K562 (cell line): ENCODE data around the gene DYRK1A. TPM values are rescaled to one million over a fixed set of nuclear protein-coding genes. Genes with fewer than 3 reads are reported as not detected.

Experiments
- ATAC-seq: fragments of 200-7000 bp; cut with Tn5 transposase; 3 replicates; pipeline ENCODE4 v1.9.1; 2020; ENCODE audit warnings: moderate library complexity
- BruUV-seq: library from RNA; stranded (reverse); fragments of 400-500 nt; replicated peaks from 2 replicates; lab custom pipeline; 2021; lab: Mats Ljungman, UMichigan
- CTCF ChIA-PET: fragments of 300-600 bp; formaldehyde crosslinking; extraction: SDS; loops from one replicate; lab custom pipeline; 2021; ENCODE audit warnings: low intra/inter-chr PET ratio; lab: Yijun Ruan, JAX
- POLR2A ChIA-PET: fragments of 300-600, 350-650 bp; sonication (Branson Sonifier 250); formaldehyde crosslinking; extraction: SDS; loops from one replicate; lab custom pipeline; 2021; ENCODE audit warnings: antibody characterized with exemption, inconsistent platforms; lab: Yijun Ruan, JAX
- DNase-seq, 4 experiments: peaks; one replicate each; pipeline versions ENCODE4 v3.0.0 to v3.0.0-alpha.2; 2011 to 2018; ENCODE audit warnings: low spot score in 3 of 4, mixed read lengths in 3 of 4; ENCODE audit errors: extremely low read depth in 1 of 4
- FAIRE-seq: peaks from 2 replicates; lab custom pipeline; 2011; peaks lifted over from hg19 to GRCh38; lab: Jason Lieb, UNC
- H2AFZ ChIP-seq: 2 replicates; pipeline ENCODE4 v1.6.0; 2011; ENCODE audit warnings: low read depth, low read length, control low read depth, inconsistent platforms
- H3K27ac ChIP-seq: fragments of 200-600 bp; 3 replicates; pipeline ENCODE4 v1.8.0; 2011; ENCODE audit warnings: low read depth, mild to moderate bottlenecking, control low read depth, inconsistent platforms, low read length, moderate library complexity, mixed read lengths; ENCODE audit errors: extremely low read depth
- H3K27me3 ChIP-seq, 2 experiments: fragments of 300-600 bp in 1 of 2; 2 replicates in 1 of 2; 3 replicates in 1 of 2; pipeline versions ENCODE4 v1.6.0 to v1.8.0; 2011; ENCODE audit warnings: inconsistent platforms in 2 of 2, low read length in 2 of 2, mild to moderate bottlenecking in 1 of 2, mixed read lengths in 1 of 2, moderate library complexity in 1 of 2; ENCODE audit not compliant: control insufficient read depth in 2 of 2, insufficient read depth in 2 of 2
- H3K36me3 ChIP-seq: fragments of 300-600 bp; 3 replicates; pipeline ENCODE4 v1.8.0; 2011; ENCODE audit warnings: mild to moderate bottlenecking, low read length, inconsistent platforms; ENCODE audit not compliant: control insufficient read depth, insufficient read depth
- H3K4me1 ChIP-seq, 2 experiments: fragments of 200-600 bp in 1 of 2; replicated peaks in 1 of 2; 2 replicates in 1 of 2; 3 replicates in 1 of 2; pipeline versions ENCODE4 v1.5.1 to v1.8.0; 2011; ENCODE audit warnings: inconsistent platforms in 2 of 2, low read length in 2 of 2, mild to moderate bottlenecking in 1 of 2, mixed read lengths in 1 of 2, moderate library complexity in 1 of 2; ENCODE audit not compliant: control insufficient read depth in 2 of 2, insufficient read depth in 2 of 2
- H3K4me2 ChIP-seq: 2 replicates; pipeline ENCODE4 v1.6.1; 2011; ENCODE audit warnings: low read length, control low read depth, inconsistent platforms, mixed read lengths; ENCODE audit not compliant: insufficient read depth
- H3K4me3 ChIP-seq: fragments of 200-600 bp; sonication (generic), shearing (Covaris generic); 2 replicates; pipeline ENCODE4 v1.5.1; 2016; ENCODE audit warnings: control low read depth, inconsistent platforms
- H3K79me2 ChIP-seq: fragments of 200-600 bp; 3 replicates; pipeline ENCODE4 v1.8.0; 2011; ENCODE audit warnings: low read length, inconsistent platforms; ENCODE audit not compliant: control insufficient read depth, insufficient read depth
- H3K9ac ChIP-seq, 2 experiments: 2 replicates each; pipeline versions ENCODE4 v1.6.0 to v1.6.1; 2011; ENCODE audit warnings: low read depth in 2 of 2, low read length in 2 of 2, control low read depth in 1 of 2, inconsistent platforms in 1 of 2, mild to moderate bottlenecking in 1 of 2, mixed read lengths in 1 of 2; ENCODE audit not compliant: insufficient read depth in 1 of 2
- H3K9me1 ChIP-seq: one replicate; pipeline ENCODE4 v1.6.0; 2011; ENCODE audit warnings: inconsistent platforms, mild to moderate bottlenecking, low read length, moderate library complexity; ENCODE audit not compliant: control insufficient read depth, insufficient read depth
- H3K9me3 ChIP-seq: replicated peaks from 2 replicates; pipeline ENCODE4 v1.5.1; 2011; ENCODE audit warnings: low read depth, low read length, inconsistent platforms; ENCODE audit not compliant: control insufficient read depth, insufficient read depth
- H4K20me1 ChIP-seq: replicated peaks from 2 replicates; pipeline ENCODE4 v1.6.1; 2011; ENCODE audit warnings: low read length, inconsistent platforms, mixed read lengths; ENCODE audit not compliant: control insufficient read depth, insufficient read depth
- CUX1 ChIP-seq: fragments of 200-800 bp; sonication (Bioruptor generic); IDR thresholded peaks from 2 replicates; pipeline ENCODE4 v1.6.1; 2016; ENCODE audit warnings: missing genetic modification characterization, missing compliant biosample characterization
- ERF ChIP-seq: fragments of 450-650 bp; formaldehyde crosslinking; IDR thresholded peaks from 2 replicates; pipeline ENCODE4 v1.4.0; 2020; ENCODE audit warnings: mild to moderate bottlenecking, mixed read lengths
- EWSR1 ChIP-seq: fragments of 450-650 bp; IDR thresholded peaks from 2 replicates; pipeline ENCODE4 v1.6.1; 2018; ENCODE audit warnings: borderline replicate concordance, mild to moderate bottlenecking, low read depth, moderate library complexity; ENCODE audit not compliant: partially characterized antibody
- HDAC3 ChIP-seq: fragments of 450-650 bp; IDR thresholded peaks from 2 replicates; pipeline ENCODE4 v1.6.1; 2018; ENCODE audit warnings: borderline replicate concordance, mild to moderate bottlenecking, moderate library complexity; ENCODE audit not compliant: partially characterized antibody
- NCOA6 ChIP-seq: fragments of 450-650 bp; IDR thresholded peaks from 2 replicates; pipeline ENCODE4 v1.6.1; 2017; ENCODE audit warnings: mild to moderate bottlenecking
- NUFIP1 ChIP-seq: fragments of 450-650 bp; IDR thresholded peaks from 2 replicates; pipeline ENCODE4 v1.6.1; 2018; ENCODE audit not compliant: partially characterized antibody
- WGBS: fragments of 100-300 bp; shearing (Covaris generic); methylation state at CpG from one replicate; pipeline ENCODE4 v1.1.6; 2016; ENCODE audit warnings: low coverage, mixed read lengths; ENCODE audit not compliant: insufficient coverage; ENCODE audit errors: missing lambda C conversion rate; 5-methylcytosine and 5-hydroxymethylcytosine counted together
- in situ Hi-C: fragments of 300-500 bp; cut with MboI; formaldehyde crosslinking; loops from 4 replicates; pipeline ENCODE4 v1.15.0; 2018; ENCODE audit warnings: inconsistent platforms, mixed read lengths
- intact Hi-C: fragments of 100-400 bp; cut with micrococcal nuclease; formaldehyde crosslinking; loops from 2 replicates; pipeline ENCODE4 v1.14.2; 2022
- polyA plus RNA-seq, 8 experiments: library from polyadenylated mRNA; depleted of rRNA in 4 of 8; stranded (reverse) in 5 of 8; unstranded in 3 of 8; fragments of >200 nt; fragmentation: Nextera tagmentation in 2 of 8; fragmentation: Illumina TruSeq in 1 of 8; extraction: Ambion mirVana in 2 of 8; extraction: Trizol in 1 of 8; gene quantifications; 2 replicates each; pipeline versions ENCODE4 v1.2.1 to v1.2.3, GENCODE V29; 2011 to 2014; ENCODE audit warnings: inconsistent platforms in 1 of 8, missing spikeins in 1 of 8
- total RNA-seq, 7 experiments: library from RNA; depleted of rRNA in 6 of 7; stranded (reverse); fragments of >200 nt in 6 of 7; fragmentation: Illumina TruSeq in 2 of 7; extraction: Trizol in 2 of 7; gene quantifications; 2 replicates each; pipeline versions ENCODE4 v1.2.1 to v1.2.3, GENCODE V29; 2011 to 2021; ENCODE audit warnings: low replicate concordance in 1 of 7
- TF ChIP-seq, protein P1 (sequence below), 3 experiments: fragments of 200-800 bp in 1 of 3; fragments of 250-450 bp in 1 of 3; fragments of 450-650 bp in 1 of 3; sonication (Bioruptor Pico) in 1 of 3; sonication (Bioruptor generic) in 1 of 3; formaldehyde crosslinking in 1 of 3; IDR thresholded peaks; 2 replicates each; pipeline versions ENCODE4 v1.6.1 to v1.8.0; 2016 to 2022; ENCODE audit warnings: mild to moderate bottlenecking in 2 of 3, missing genetic modification characterization in 2 of 3, missing compliant biosample characterization in 1 of 3, moderate library complexity in 1 of 3
- TF ChIP-seq, protein P2 (sequence below): fragments of 250-450 bp; sonication (Bioruptor Pico); IDR thresholded peaks from 2 replicates; pipeline ENCODE4 v1.8.0; 2021; ENCODE audit warnings: moderate library complexity, mild to moderate bottlenecking, inconsistent platforms

DYRK1A gene
- total and polyA plus RNA-seq, 9 of the 15 experiments (the other 6 are each of a cell fraction or from before 2014, with no cell fraction given), result 3.7 to 64.8 (median 42.3) TPM

GRCh38 chr21:37373539-37373938, 7.0 kb downstream of the DYRK1A start:
- H2AFZ ChIP-seq, result no peak overlapping the region
- DNase-seq (peak in 2 of 4 experiments; percentile 38), FAIRE-seq (no peak), ATAC-seq (peak; percentile 11; the same call in 2 of the 3 replicates)
- H3K9me3 ChIP-seq, result no peaks in the 10 kb centered on the region
- H3K9me1 ChIP-seq, result no peaks in the 10 kb centered on the region
- H3K4me2 ChIP-seq, result peak overlapping the region; percentile 67
- H3K27me3 ChIP-seq, result no peaks in the 10 kb centered on the region
- POLR2A ChIA-PET, result interaction anchor here (1.1 to 10.5 kb wide), 6 partner anchors 9 to 149 kb away, joined by 3 to 109 read pairs (median 4); partner anchors contain the start of gene VPS26C
- intact Hi-C loops (loop anchor here (5.0 to 10.0 kb wide), 2 partner anchors 64 to 289 kb away; no protein-coding TSS in a partner anchor), in situ Hi-C loops (no loop called here)
- CTCF ChIA-PET, result no interaction called here
- 4% methylated on average over 1 of the region's 1 CpG for WGBS
- 0 out of 4 replicates have a peak overlapping the region, but pooled peaks of 1 of the 2 experiments have one; percentile 22 for H3K9ac ChIP-seq
- no peak overlapping the region for H3K4me3 ChIP-seq
- peaks cover 28% of the 10 kb centered on the region for H4K20me1 ChIP-seq
- peaks cover 17 to 50% of the 10 kb centered on the region in 2 experiments; a peak in 4 of 5 replicates for H3K4me1 ChIP-seq
- peaks cover 100% of the 10 kb centered on the region for H3K79me2 ChIP-seq
- peak overlapping the region; percentile 10; the same call in 2 of the 3 replicates for H3K27ac ChIP-seq
- peaks cover 11% of the 10 kb centered on the region for H3K36me3 ChIP-seq
- no TSS peak for BruUV-seq
- TF ChIP-seq NUFIP1, result no peak
- TF ChIP-seq, protein P1, sequence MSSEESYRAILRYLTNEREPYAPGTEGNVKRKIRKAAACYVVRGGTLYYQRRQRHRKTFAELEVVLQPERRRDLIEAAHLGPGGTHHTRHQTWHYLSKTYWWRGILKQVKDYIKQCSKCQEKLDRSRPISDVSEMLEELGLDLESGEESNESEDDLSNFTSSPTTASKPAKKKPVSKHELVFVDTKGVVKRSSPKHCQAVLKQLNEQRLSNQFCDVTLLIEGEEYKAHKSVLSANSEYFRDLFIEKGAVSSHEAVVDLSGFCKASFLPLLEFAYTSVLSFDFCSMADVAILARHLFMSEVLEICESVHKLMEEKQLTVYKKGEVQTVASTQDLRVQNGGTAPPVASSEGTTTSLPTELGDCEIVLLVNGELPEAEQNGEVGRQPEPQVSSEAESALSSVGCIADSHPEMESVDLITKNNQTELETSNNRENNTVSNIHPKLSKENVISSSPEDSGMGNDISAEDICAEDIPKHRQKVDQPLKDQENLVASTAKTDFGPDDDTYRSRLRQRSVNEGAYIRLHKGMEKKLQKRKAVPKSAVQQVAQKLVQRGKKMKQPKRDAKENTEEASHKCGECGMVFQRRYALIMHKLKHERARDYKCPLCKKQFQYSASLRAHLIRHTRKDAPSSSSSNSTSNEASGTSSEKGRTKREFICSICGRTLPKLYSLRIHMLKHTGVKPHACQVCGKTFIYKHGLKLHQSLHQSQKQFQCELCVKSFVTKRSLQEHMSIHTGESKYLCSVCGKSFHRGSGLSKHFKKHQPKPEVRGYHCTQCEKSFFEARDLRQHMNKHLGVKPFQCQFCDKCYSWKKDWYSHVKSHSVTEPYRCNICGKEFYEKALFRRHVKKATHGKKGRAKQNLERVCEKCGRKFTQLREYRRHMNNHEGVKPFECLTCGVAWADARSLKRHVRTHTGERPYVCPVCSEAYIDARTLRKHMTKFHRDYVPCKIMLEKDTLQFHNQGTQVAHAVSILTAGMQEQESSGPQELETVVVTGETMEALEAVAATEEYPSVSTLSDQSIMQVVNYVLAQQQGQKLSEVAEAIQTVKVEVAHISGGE (CRISPR knock-in tag; IDR thresholded peaks at IDR 0.05), result no peak
- TF ChIP-seq, protein P2, sequence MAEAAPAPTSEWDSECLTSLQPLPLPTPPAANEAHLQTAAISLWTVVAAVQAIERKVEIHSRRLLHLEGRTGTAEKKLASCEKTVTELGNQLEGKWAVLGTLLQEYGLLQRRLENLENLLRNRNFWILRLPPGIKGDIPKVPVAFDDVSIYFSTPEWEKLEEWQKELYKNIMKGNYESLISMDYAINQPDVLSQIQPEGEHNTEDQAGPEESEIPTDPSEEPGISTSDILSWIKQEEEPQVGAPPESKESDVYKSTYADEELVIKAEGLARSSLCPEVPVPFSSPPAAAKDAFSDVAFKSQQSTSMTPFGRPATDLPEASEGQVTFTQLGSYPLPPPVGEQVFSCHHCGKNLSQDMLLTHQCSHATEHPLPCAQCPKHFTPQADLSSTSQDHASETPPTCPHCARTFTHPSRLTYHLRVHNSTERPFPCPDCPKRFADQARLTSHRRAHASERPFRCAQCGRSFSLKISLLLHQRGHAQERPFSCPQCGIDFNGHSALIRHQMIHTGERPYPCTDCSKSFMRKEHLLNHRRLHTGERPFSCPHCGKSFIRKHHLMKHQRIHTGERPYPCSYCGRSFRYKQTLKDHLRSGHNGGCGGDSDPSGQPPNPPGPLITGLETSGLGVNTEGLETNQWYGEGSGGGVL (CRISPR knock-in tag), result no peak
- TF ChIP-seq EWSR1, result no peak
- no peak for TF ChIP-seq HDAC3
- TF ChIP-seq CUX1 (CRISPR knock-in tag), result no peak
- no peak for TF ChIP-seq NCOA6
- TF ChIP-seq ERF, result no peak
